GM12873 (cell line): ENCODE measurements around the gene SOX8.

Source experiments
- CTCF ChIP-seq: IDR thresholded peaks from 2 replicates; pipeline ENCODE4 v1.5.1; 2012; ENCODE audit warnings: low read depth, mild to moderate bottlenecking, moderate library complexity, low read length, control low read depth; ENCODE audit not compliant: insufficient read depth; ENCODE audit errors: missing control alignments

The SOX8 gene

DNA sequence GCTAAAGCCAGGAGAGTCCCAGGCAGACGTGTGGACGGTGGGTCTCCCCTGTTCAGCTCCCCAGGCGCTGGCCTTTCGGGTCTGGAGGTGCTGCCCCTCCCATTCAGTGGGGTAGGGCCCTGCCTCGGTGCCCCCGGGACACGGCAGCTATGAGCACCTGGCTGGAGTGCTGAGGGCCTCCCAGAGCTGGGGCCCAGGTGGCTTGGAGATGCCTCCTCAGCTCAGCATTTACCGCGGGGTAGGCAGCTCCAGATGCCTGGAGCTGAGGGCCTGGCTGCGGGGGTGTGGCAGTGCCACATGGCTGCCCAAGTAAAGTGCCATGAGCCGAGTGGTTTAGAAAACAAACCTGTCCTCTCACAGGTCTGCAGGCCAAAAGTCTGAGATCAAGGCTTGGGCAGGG, 19.5 kb downstream of the SOX8 start:
- no peak for TF ChIP-seq CTCF

- no peak for TF ChIP-seq CTCF
Measured at GRCh38 chr16:1002399-1003166, 21.0 kb downstream of the SOX8 start.

GRCh38 chr16:1003391-1004347, 22.1 kb downstream of the SOX8 start:
- TF ChIP-seq CTCF: no peak

- TF ChIP-seq CTCF: no peak
Measured at GRCh38 chr16:1005286-1005685, 23.7 kb downstream of the SOX8 start.

DNA sequence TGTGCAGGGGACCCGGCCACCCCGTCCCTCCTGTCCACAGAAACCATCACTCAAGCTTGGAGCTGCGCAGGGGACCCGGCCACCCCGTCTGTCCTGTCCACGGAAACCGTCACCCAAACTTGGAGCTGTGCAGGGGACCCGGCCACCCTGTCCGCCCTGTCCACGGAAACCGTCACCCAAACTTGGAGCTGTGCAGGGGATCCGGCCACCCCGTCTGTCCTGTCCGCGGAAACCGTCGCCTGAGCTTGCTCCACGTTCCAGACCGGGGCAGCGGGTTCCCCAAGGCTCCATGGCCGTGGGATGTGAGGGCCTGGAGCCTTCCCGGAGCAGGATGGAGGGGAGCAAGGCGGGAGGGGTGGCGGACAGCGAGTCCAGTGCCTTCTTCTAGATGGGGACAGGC, 25.2 kb downstream of the SOX8 start:
- TF ChIP-seq CTCF: no peak

- no peak for TF ChIP-seq CTCF
Measured at GRCh38 chr16:1007284-1007850, 25.8 kb downstream of the SOX8 start.

- TF ChIP-seq CTCF: no peak
Measured at GRCh38 chr16:1008085-1008484, 26.5 kb downstream of the SOX8 start.
